Erythroblast (primary cell): ENCODE results near the gene LRRC10B.

Source experiments
- GATA1 ChIP-seq: IDR thresholded peaks from 2 replicates; pipeline ENCODE4 v1.6.1; 2011; ENCODE audit warnings: low read depth, mild to moderate bottlenecking, control low read depth, low read length, moderate library complexity
- POLR2A ChIP-seq: IDR thresholded peaks from 2 replicates; pipeline ENCODE4 v1.6.1; 2011; ENCODE audit warnings: mild to moderate bottlenecking, low read length

DNA sequence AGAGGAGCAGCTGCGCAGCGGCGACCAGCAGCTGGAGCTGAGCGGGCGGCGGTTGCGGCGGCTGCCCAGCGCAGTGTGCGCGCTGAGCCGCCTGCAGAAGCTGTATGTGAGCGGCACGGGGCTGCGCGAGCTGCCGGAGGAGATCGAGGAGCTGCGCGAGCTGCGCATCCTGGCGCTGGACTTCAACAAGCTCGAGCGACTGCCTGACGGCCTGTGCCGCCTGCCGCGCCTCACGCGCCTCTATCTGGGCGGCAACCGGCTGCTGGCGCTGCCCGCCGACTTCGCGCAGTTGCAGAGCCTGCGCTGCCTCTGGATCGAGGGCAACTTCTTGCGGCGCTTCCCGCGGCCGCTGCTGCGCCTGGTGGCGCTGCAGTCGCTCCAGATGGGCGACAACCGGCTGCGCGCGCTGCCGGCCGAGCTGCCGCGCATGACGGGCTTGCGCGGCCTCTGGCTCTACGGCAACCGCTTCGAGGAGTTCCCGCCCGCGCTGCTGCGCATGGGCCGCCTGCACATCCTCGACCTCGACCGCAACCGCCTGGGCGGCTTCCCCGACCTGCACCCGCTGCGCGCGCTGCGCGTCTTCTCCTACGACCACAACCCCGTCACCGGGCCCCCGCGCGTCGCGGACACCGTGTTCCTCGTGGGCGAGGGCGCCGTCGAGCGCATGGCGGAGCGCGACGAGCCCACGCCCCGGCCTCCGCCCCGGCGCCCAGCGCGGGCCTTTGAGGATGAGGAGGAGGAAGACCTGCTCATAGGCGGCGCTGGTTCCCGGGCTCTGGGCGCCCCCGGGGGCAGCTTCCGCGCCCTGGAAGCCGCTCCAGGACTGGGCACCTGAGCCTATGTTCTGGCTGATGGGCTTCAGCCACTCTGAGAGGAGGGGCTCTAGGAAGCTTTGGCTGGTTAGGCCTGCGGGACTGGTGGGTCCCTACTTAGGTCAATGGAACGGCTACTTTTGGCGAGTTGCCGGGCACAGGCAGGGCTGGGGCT is 787 bp downstream of the LRRC10B start:
- TF ChIP-seq POLR2A = no peak
- no peak for TF ChIP-seq GATA1
